Measurements from ENCODE around the gene NT5C.
"Not testable (repeated sequence)": the region's sequence is repeated elsewhere in the genome, so short reads cannot be mapped to it uniquely, and the experiment has no call there.

Gene NT5C

GRCh38 chr17:75133001-75133400 is 1.5 kb upstream of the NT5C start:
- Histone ChIP-seq H3K27me3 (ENCODE audit: insufficient read depth, low read length) (no peaks in the 10 kb centered on the region), H3K27ac (ENCODE audit: low read depth, low read length, poor library complexity, severe bottlenecking) (no peak overlapping the region), H3K36me3 (ENCODE audit: insufficient read depth, low read length) (peaks cover 50% of the 10 kb centered on the region; the same call in 1 of the 2 replicates), H3K4me3 (ENCODE audit: low read depth, low read length, poor library complexity, severe bottlenecking) (no peak overlapping the region), H3K4me1 (ENCODE audit: insufficient read depth, low read length, severe bottlenecking) (peaks cover 21% of the 10 kb centered on the region), H3K4me2 (ENCODE audit: low read length) (no peak overlapping the region), H3K9ac (ENCODE audit: low read length) (no peak overlapping the region), H3K9me3 (ENCODE audit: low read length) (no peaks in the 10 kb centered on the region), H4K20me1 (ENCODE audit: insufficient read depth, low read length) (no peaks in the 10 kb centered on the region), H3K79me2 (ENCODE audit: insufficient read depth, low read length) (no peaks in the 10 kb centered on the region), H2AFZ (ENCODE audit: low read length) (no peak overlapping the region), H3K9me2 (ENCODE audit: low read depth, low read length) (no peaks in the 10 kb centered on the region), H3F3A (ENCODE audit: insufficient read depth, low read length) (peaks cover 12% of the 10 kb centered on the region)
- no peak for TF ChIP-seq EZH2 (IDR thresholded peaks at IDR 0.05; ENCODE audit: borderline replicate concordance, low read length)
- TF ChIP-seq CTCF (IDR thresholded peaks at IDR 0.05; ENCODE audit: low read length): no peak

- peak overlapping the region; percentile 77 for H3K4me2 ChIP-seq (ENCODE audit: low read length)
- H3K9me2 ChIP-seq (ENCODE audit: low read depth, low read length); H3K27me3 ChIP-seq (ENCODE audit: insufficient read depth, low read length); H3K79me2 ChIP-seq (ENCODE audit: insufficient read depth, low read length); H3K9me3 ChIP-seq (ENCODE audit: low read length); H4K20me1 ChIP-seq (ENCODE audit: insufficient read depth, low read length): not testable (repeated sequence)
- peak overlapping the region; percentile 75 for H3K27ac ChIP-seq (ENCODE audit: low read depth, low read length, poor library complexity, severe bottlenecking)
- peaks cover 47% of the 10 kb centered on the region; the same call in 1 of the 2 replicates for H3K36me3 ChIP-seq (ENCODE audit: insufficient read depth, low read length)
- H3K9ac ChIP-seq (ENCODE audit: low read length): peak overlapping the region; percentile 87
- 0 out of 2 replicates have a peak overlapping the region, but pooled peaks have one; percentile 50 for H2AFZ ChIP-seq (ENCODE audit: low read length)
- H3K4me3 ChIP-seq (ENCODE audit: low read depth, low read length, poor library complexity, severe bottlenecking): peak overlapping the region; percentile 76
- peaks cover 28% of the 10 kb centered on the region for H3K4me1 ChIP-seq (ENCODE audit: insufficient read depth, low read length, severe bottlenecking)
- H3F3A ChIP-seq (ENCODE audit: insufficient read depth, low read length): peaks cover 12% of the 10 kb centered on the region
Measured at GRCh38 chr17:75132018-75133000, 767 bp upstream of the NT5C start.

GRCh38 chr17:75130632-75131277 is 787 bp downstream of the NT5C start:
- Histone ChIP-seq H3K4me3 (ENCODE audit: low read depth, low read length, poor library complexity, severe bottlenecking) (peak overlapping the region; percentile 76), H3F3A (ENCODE audit: insufficient read depth, low read length) (peaks cover 4% of the 10 kb centered on the region), H3K4me2 (ENCODE audit: low read length) (peak overlapping the region; percentile 77), H3K27ac (ENCODE audit: low read depth, low read length, poor library complexity, severe bottlenecking) (peak overlapping the region; percentile 75), H3K79me2 (ENCODE audit: insufficient read depth, low read length) (no peaks in the 10 kb centered on the region), H3K9me3 (ENCODE audit: low read length) (no peaks in the 10 kb centered on the region), H2AFZ (ENCODE audit: low read length) (no peak overlapping the region), H3K36me3 (ENCODE audit: insufficient read depth, low read length) (peaks cover 32% of the 10 kb centered on the region; the same call in 1 of the 2 replicates), H3K4me1 (ENCODE audit: insufficient read depth, low read length, severe bottlenecking) (peaks cover 36% of the 10 kb centered on the region), H4K20me1 (ENCODE audit: insufficient read depth, low read length) (no peaks in the 10 kb centered on the region), H3K9ac (ENCODE audit: low read length) (peak overlapping the region; percentile 87), H3K27me3 (ENCODE audit: insufficient read depth, low read length) (no peaks in the 10 kb centered on the region), H3K9me2 (ENCODE audit: low read depth, low read length) (no peaks in the 10 kb centered on the region)
- TF ChIP-seq EZH2 (IDR thresholded peaks at IDR 0.05; ENCODE audit: borderline replicate concordance, low read length) (no peak), CTCF (IDR thresholded peaks at IDR 0.05; ENCODE audit: low read length) (peak; percentile 74)

Measured in OCI-LY1 (cell line).